HG03521 (cell line): ENCODE data around the gene HIBCH.

Source experiments
- ATAC-seq: cut with Tn5 transposase; IDR thresholded peaks from one replicate; pipeline ENCODE4 v1.9.1; 2021; ENCODE audit warnings: mild to moderate bottlenecking, moderate library complexity; ENCODE audit not compliant: unreplicated experiment

The HIBCH gene

GRCh38 chr2:190199530-190199929, 120.1 kb downstream of the HIBCH start:
- ATAC-seq: no peak

DNA sequence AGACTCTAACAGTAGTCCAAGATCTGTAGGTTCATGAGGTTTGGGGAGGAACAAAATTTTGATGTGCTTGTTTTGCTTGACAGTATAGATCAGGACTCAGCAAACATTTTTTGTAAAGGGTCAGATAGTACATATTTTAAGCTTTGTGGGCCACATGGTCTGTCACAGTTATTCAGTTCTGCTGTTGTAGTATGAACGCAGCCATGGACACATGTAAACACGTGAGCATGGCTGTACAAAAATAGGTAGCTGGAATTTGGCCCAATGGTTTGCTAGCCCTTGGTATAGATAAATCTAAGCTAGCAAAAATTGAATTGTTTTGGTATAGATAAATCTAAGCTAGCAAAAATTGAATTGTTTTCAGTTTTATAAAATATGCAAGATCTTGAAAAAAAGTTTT, 120.5 kb downstream of the HIBCH start:
- ATAC-seq: no peak

GRCh38 chr2:190197143-190197720, 122.4 kb downstream of the HIBCH start:
- no peak for ATAC-seq

DNA sequence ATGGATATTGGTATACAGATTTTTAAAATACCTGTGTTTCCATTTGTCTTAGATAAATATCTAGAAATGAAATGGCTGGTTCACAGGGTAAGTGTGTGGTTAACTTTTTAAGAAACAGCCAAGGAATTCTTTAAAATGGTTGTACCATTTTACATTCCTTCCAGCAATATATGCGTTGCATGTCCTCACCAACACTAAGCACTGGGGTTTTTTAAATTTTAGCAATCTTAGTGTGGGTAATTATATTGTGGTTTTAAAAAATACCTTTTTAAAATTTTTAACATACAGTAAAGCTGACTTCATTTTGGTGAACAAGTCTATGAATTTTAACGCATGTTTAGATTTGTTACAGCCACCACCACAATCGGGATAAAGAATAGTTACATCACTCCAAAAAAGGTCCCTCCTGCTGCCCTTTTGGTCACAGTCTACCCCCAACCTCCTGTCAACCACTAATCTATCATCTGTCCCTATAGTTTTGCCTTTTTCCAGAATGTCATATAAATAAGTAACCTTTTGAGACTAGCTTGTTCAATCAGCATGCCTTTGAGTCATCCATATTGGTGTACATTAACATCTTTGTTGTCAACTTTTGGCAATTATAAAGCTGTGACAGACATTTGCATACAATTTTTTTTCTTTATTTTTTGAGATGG, 129.0 kb downstream of the HIBCH start:
- ATAC-seq: no peak

DNA sequence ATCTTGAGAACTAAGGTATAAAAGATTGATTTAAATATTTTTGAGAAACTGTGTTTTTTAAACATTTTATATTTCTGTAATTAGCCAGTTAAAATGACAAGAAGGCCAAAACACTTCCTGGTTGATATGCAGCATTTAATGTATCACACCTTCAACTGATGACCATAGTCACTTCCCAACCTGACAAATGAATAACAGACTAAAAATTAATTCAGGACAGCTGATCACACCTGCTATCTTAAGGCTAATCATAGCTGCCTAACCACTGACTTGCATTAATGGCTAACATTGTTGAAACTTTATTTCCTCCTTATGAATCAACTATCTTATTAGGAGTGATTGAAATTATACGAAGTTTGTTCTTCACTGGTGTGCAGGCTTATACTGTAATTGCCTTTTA, 131.3 kb downstream of the HIBCH start:
- no peak for ATAC-seq

DNA sequence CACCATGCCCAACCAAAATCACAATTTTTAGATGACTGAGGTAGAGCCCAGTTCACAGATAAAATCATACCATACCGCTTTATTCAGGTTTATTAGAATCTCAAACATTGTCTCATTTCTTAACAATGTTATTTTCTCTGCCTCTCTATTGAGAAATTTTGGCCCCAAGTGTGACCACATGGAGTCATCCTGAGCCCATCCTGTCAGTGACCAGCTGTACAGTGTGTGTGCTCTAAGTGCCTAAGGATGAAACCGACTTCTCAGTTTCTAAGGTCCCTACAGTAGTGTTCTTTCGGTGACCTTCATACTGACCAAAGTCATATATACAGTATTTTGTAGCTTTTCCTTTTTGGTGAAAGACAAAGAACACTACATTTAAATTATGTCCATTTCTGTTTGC, 133.4 kb downstream of the HIBCH start:
- ATAC-seq: no peak

GRCh38 chr2:190185380-190185779, 134.2 kb downstream of the HIBCH start:
- no peak for ATAC-seq

GRCh38 chr2:190184460-190184859, 135.2 kb downstream of the HIBCH start:
- no peak for ATAC-seq

DNA sequence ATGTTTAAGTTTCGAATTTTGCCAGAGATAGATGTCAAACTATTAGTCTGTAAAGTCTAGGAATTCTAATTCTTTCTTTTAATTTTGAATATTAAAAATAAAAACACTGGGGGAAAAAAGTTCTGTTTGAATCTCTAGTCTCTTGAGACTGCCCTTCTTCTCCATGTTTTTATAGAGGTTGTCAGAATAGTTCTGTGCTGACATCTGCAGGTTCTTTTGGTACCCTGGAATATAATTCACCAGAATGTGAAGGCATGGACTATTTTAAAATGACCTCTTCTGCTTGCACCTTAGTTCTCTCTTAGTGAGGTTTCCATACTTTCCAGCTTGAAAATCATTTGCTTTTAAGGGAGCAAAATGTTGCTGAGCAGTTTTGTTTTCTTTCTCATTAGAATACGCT, 136.1 kb downstream of the HIBCH start:
- ATAC-seq: no peak

GRCh38 chr2:190182071-190182524, 137.5 kb downstream of the HIBCH start:
- ATAC-seq: peak; percentile 29

- ATAC-seq: no peak
Measured at GRCh38 chr2:190181123-190181669, 138.4 kb downstream of the HIBCH start.

DNA sequence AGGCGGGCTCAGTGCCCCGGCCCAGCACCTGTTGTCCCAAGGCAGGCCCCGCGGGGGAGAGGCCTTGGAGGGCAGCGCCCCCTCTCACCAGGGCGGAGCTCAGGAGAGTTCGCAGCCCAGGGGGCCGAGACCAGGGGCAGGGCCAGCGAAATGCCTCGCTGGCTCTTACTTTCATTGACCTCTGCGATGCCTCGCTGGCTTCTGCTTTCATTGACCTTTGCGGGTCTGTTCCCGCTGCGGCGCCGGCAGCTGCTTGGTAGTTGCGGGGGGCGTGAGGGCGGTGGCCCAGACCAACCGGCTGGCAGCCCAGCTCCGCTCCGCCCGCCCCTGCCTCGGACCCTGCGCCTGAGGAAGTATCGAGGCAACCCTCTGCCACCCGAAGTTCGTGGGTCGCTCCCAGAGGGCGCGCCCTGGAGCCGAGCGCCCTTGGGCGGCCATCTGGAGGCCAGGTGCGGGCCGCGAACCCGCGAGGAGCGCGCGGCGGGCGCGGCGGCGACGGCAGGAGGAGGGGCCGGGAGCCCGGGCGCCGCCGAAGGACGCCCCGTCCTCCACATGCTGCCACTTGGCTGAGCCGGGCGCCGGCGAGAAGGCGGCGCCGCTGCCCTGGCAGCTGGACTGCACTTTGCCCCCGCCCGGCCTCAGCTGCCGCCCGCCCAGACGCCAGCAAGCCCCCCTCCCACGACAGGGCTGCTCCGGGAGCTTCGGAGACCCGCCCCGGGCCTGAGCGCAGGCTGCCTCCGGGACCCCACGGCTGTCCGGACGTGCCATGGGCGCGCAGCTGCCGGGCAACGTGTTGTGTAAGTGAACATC, 139.1 kb downstream of the HIBCH start:
- peak; percentile 69 for ATAC-seq

GRCh38 chr2:190179754-190180312, 139.8 kb downstream of the HIBCH start:
- no peak for ATAC-seq

- ATAC-seq: no peak
Measured at GRCh38 chr2:190178066-190178722, 141.4 kb downstream of the HIBCH start.

DNA sequence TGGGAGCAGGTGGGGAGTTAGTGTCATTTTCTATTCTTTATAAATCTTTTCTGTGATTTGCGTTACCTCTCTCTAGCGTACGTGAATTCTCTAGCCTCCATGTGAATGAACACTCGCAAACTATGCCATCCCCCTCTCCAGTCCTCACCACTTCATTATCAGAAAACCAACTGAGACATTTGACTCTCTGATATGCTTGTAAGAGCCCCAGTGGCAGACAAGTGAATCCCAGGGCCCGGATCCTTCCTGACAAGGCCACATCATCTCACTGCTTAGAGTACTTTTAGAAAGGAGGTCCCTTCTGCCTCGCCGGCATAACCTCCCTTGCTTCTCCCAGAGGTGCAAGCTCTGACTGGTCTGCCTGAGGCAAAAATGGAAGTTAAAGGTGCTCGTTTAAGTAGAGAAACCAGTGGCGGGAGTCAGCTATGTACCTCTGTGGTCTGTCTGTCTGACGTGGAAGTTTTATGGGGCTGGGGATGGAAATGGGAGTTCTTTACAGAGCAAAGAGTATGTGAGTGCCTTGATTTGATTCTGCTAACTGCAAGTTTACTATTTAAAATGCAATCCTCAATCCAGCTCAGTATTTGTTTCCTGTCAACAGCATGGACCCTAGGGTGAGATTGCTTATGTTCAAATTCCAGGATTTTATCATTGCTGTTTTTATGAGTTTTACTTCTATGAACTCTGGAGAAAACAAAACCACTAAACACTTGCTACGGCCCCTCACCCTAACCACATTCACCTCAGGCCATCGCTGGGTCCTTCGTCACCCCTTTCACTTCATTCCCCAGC, 142.2 kb downstream of the HIBCH start:
- ATAC-seq: no peak

DNA sequence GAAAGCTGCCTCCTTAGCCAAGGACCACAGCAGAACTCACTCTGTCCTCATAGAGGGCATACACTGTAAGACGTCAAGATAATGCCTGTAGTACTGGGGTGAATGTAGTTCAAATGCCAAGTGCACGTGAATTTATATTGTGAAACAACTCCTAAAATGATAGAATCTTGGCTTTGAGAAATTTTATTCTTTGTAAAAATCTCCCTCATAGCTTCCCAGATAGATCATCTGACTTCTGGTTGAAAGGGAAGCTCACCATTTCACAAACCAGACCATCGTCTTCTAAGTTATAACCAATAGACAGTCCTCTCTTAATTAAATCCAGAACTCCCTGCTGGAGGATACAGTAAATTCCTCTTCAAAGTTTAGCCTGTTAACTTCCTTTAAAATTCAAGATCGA, 146.2 kb downstream of the HIBCH start:
- ATAC-seq: no peak

GRCh38 chr2:190170673-190171072, 149.0 kb downstream of the HIBCH start:
- no peak for ATAC-seq

- no peak for ATAC-seq
Measured at GRCh38 chr2:190169221-190170072, 150.2 kb downstream of the HIBCH start.

- no peak for ATAC-seq
Measured at GRCh38 chr2:190167702-190168101, 151.9 kb downstream of the HIBCH start.
